PC-9 (cell line): ENCODE data around the gene NOTO. TPM values are rescaled to one million over a fixed set of nuclear protein-coding genes. Genes with fewer than 3 reads are reported as not detected.

Experiments used
- BruUV-seq: library from RNA; stranded (reverse); fragments of 400-500 nt; replicated peaks from 2 replicates; lab custom pipeline; 2021; lab: Mats Ljungman, UMichigan
- CTCF ChIA-PET: fragments of 300-600 bp; sonication (Branson Sonifier 250); formaldehyde crosslinking; loops from one replicate; lab custom pipeline; 2022; ENCODE audit warnings: antibody characterized with exemption; lab: Charles Lee
- POLR2A ChIA-PET: fragments of 300-600 bp; sonication (Branson Sonifier 250); formaldehyde crosslinking; loops from one replicate; lab custom pipeline; 2022; ENCODE audit warnings: antibody characterized with exemption; ENCODE audit not compliant: unreplicated experiment; lab: Charles Lee
- DNase-seq, 2 experiments: peaks; one replicate each; pipeline versions ENCODE4 v3.0.0 to v3.0.0-alpha.2; 2015 to 2022; ENCODE audit warnings: mixed read lengths in 1 of 2
- H2AFZ ChIP-seq: fragments of 200-600 bp; sonication (generic); 2 replicates; pipeline ENCODE4 v1.8.1; 2017; ENCODE audit warnings: antibody characterized with exemption
- H3F3A ChIP-seq: fragments of 200-600 bp; sonication (generic); 2 replicates; pipeline ENCODE4 v1.8.1; 2017; ENCODE audit warnings: antibody characterized with exemption, mild to moderate bottlenecking, low read depth; ENCODE audit not compliant: insufficient read depth
- H3K27ac ChIP-seq: fragments of 200-600 bp; sonication (generic); 2 replicates; pipeline ENCODE4 v1.6.1; 2016; ENCODE audit warnings: mixed run types
- H3K27me3 ChIP-seq: fragments of 200-600 bp; sonication (generic); 2 replicates; pipeline ENCODE4 v1.6.1; 2016; ENCODE audit warnings: low read depth, mixed run types; ENCODE audit not compliant: insufficient read depth
- H3K36me3 ChIP-seq: fragments of 200-600 bp; sonication (generic); 2 replicates; pipeline ENCODE4 v1.6.1; 2016; ENCODE audit warnings: low read depth, mixed run types
- H3K4me1 ChIP-seq: fragments of 200-600 bp; sonication (generic); replicated peaks from 2 replicates; pipeline ENCODE4 v1.6.1; 2016; ENCODE audit warnings: mixed run types; ENCODE audit not compliant: insufficient read depth
- H3K4me2 ChIP-seq: fragments of 200-600 bp; sonication (generic); 2 replicates; pipeline ENCODE4 v1.6.1; 2017; ENCODE audit warnings: mixed run types
- H3K4me3 ChIP-seq: fragments of 200-600 bp; sonication (generic); 2 replicates; pipeline ENCODE4 v1.6.1; 2016; ENCODE audit warnings: mixed run types
- H3K79me2 ChIP-seq: fragments of 200-600 bp; sonication (generic); 2 replicates; pipeline ENCODE4 v1.6.1; 2017; ENCODE audit warnings: low read depth, mixed run types
- H3K9me2 ChIP-seq: fragments of 200-600 bp; sonication (generic); 2 replicates; pipeline ENCODE4 v1.8.1; 2017; ENCODE audit warnings: mild to moderate bottlenecking; ENCODE audit not compliant: insufficient read depth
- H3K9me3 ChIP-seq: fragments of 200-600 bp; sonication (generic); 2 replicates; pipeline ENCODE4 v1.8.1; 2016; ENCODE audit warnings: low read depth; ENCODE audit not compliant: insufficient read depth
- H4K20me1 ChIP-seq: fragments of 200-600 bp; sonication (generic); 2 replicates; pipeline ENCODE4 v1.8.1; 2017; ENCODE audit not compliant: insufficient read depth
- EZH2 ChIP-seq: fragments of 200-600 bp; sonication (generic); IDR thresholded peaks from 2 replicates; pipeline ENCODE4 v1.8.0; 2017; ENCODE audit warnings: antibody characterized with exemption, low read depth
- intact Hi-C: fragments of 100-400 bp; cut with micrococcal nuclease; formaldehyde crosslinking; loops from one replicate; pipeline ENCODE4 v1.10.0; 2022; ENCODE audit not compliant: unreplicated experiment
- total RNA-seq: library from RNA; stranded (reverse); gene quantifications from 2 replicates; pipeline ENCODE4 v1.2.3, GENCODE V29; 2021
- TF ChIP-seq, protein P1 (sequence below): fragments of 200-600 bp; sonication (generic); conservative IDR thresholded peaks from 2 replicates; pipeline ENCODE4 v1.6.1; 2017; ENCODE audit warnings: mixed run types, antibody characterized with exemption, mild to moderate bottlenecking, moderate library complexity

The NOTO gene
- total RNA-seq, 1 experiment from 2014 or later: not detected

DNA sequence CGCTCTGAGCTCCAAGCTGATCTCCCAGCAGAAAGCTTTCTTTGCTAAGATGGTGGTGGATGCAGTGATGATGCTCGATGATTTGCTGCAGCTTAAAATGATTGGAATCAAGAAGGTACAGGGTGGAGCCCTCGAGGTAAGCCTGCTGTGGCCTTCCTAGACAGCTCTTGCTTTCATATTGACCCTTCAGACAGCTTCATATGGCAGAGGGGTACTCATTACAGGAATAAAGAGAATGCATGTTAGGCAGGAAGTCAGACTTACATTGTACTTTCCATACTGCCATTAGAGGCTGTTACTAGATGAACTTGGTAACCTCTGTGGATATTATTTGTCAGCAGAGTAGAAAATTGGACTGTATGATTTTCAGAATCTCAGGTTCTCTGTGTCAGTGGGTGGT, 42.2 kb downstream of the NOTO start:
- H4K20me1 ChIP-seq: peaks cover 83% of the 10 kb centered on the region
- no peaks in the 10 kb centered on the region for H3K27me3 ChIP-seq
- H3K4me2 ChIP-seq: 0 out of 2 replicates have a peak overlapping the region, but pooled peaks have one; percentile 9
- H3K4me1 ChIP-seq: peaks cover 16% of the 10 kb centered on the region
- H3K27ac ChIP-seq: no peak overlapping the region
- peaks cover 64% of the 10 kb centered on the region for H3K79me2 ChIP-seq
- no peak for DNase-seq
- H2AFZ ChIP-seq: no peak overlapping the region
- TF ChIP-seq, protein P1, sequence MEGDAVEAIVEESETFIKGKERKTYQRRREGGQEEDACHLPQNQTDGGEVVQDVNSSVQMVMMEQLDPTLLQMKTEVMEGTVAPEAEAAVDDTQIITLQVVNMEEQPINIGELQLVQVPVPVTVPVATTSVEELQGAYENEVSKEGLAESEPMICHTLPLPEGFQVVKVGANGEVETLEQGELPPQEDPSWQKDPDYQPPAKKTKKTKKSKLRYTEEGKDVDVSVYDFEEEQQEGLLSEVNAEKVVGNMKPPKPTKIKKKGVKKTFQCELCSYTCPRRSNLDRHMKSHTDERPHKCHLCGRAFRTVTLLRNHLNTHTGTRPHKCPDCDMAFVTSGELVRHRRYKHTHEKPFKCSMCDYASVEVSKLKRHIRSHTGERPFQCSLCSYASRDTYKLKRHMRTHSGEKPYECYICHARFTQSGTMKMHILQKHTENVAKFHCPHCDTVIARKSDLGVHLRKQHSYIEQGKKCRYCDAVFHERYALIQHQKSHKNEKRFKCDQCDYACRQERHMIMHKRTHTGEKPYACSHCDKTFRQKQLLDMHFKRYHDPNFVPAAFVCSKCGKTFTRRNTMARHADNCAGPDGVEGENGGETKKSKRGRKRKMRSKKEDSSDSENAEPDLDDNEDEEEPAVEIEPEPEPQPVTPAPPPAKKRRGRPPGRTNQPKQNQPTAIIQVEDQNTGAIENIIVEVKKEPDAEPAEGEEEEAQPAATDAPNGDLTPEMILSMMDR: no peak
- H3K9me2 ChIP-seq: no peaks in the 10 kb centered on the region
- intact Hi-C loops: loop anchor here (1.0 kb wide), 1 partner anchor 10 kb away; the partner anchor contains the start of gene CCT7
- CTCF ChIA-PET: no interaction called here
- H3K4me3 ChIP-seq: no peak overlapping the region
- no peaks in the 10 kb centered on the region for H3K9me3 ChIP-seq
- no TSS peak for BruUV-seq
- peaks cover 47% of the 10 kb centered on the region for H3F3A ChIP-seq
- POLR2A ChIA-PET: interaction anchor here (0.7 kb wide), 1 partner anchor 40 kb away, joined by 3 read pairs; the partner anchor contains the start of gene FBXO41
- peaks cover 71% of the 10 kb centered on the region for H3K36me3 ChIP-seq

DNA sequence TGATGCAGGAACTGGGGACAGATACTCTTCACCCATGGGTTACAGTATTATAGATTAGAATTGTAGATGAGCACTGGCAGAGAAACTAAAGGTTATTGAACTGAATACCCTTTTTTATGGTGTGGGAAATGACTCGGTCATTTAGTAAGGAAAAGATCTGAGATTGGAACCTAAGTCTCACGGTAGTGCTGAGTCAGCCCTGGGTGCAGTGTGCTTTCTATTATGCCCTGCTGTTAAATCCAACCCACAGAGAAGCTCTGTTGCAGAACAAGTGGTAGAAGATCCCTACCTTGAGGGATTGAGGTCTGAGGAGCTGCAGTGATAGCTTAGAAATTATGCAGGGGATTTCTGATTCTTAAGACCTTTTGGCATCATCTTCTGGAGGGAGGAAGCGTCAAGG, 44.5 kb downstream of the NOTO start:
- intact Hi-C loops: no loop called here
- peaks cover 59% of the 10 kb centered on the region for H3F3A ChIP-seq
- H2AFZ ChIP-seq: no peak overlapping the region
- no peak for TF ChIP-seq EZH2
- TF ChIP-seq, protein P1: no peak
- H3K27me3 ChIP-seq: no peaks in the 10 kb centered on the region
- BruUV-seq: no TSS peak
- no peaks in the 10 kb centered on the region for H3K9me3 ChIP-seq
- CTCF ChIA-PET: no interaction called here
- no peaks in the 10 kb centered on the region for H3K9me2 ChIP-seq
- no peak for DNase-seq
- peaks cover 42% of the 10 kb centered on the region for H3K79me2 ChIP-seq
- no peak overlapping the region for H3K4me3 ChIP-seq
- H4K20me1 ChIP-seq: peaks cover 68% of the 10 kb centered on the region
- H3K4me1 ChIP-seq: peaks cover 16% of the 10 kb centered on the region
- H3K27ac ChIP-seq: no peak overlapping the region
- POLR2A ChIA-PET: no interaction called here
- H3K4me2 ChIP-seq: no peak overlapping the region
- peaks cover 71% of the 10 kb centered on the region for H3K36me3 ChIP-seq

DNA sequence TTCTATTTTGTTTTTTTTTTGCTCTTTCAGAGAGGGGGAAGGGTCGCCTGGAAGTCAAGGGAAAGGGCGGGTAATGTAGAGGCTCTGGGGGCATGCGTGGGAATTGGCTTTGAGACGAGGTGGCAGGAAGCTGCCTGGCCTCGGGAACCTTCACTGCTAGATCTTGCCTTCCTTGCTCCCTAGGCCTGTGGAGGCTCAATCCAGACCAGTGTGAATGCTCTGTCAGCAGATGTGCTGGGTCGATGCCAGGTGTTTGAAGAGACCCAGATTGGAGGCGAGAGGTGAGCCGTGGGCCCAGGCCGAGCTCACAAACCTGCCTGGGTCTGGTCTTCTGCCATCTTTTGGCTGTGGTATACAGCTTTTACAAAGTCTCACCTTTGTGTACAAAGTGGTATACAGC, 47.3 kb downstream of the NOTO start:
- CTCF ChIA-PET: no interaction called here

More for the DNA sequence above, 47.3 kb downstream of the NOTO start:
- H3K4me1 ChIP-seq: no peaks in the 10 kb centered on the region; the same call in none of the 2 replicates
- H3K79me2 ChIP-seq: peaks cover 22% of the 10 kb centered on the region
- H4K20me1 ChIP-seq: peaks cover 56% of the 10 kb centered on the region
- no peaks in the 10 kb centered on the region for H3K27me3 ChIP-seq
- H3F3A ChIP-seq: peaks cover 60% of the 10 kb centered on the region
- no peak for DNase-seq
- H3K4me3 ChIP-seq: no peak overlapping the region
- no peak overlapping the region for H3K4me2 ChIP-seq
- POLR2A ChIA-PET: no interaction called here
- no peak overlapping the region for H2AFZ ChIP-seq
- no peak overlapping the region for H3K27ac ChIP-seq
- no TSS peak for BruUV-seq
- H3K9me3 ChIP-seq: no peaks in the 10 kb centered on the region
- intact Hi-C loops: no loop called here
- H3K36me3 ChIP-seq: peaks cover 75% of the 10 kb centered on the region
- TF ChIP-seq EZH2: no peak
- TF ChIP-seq, protein P1: no peak
- H3K9me2 ChIP-seq: no peaks in the 10 kb centered on the region
